K562 (cell line): ENCODE data around the gene FSTL4.

Experiments
- CTCF ChIP-seq, 3 experiments: IDR thresholded peaks in 2 of 3; conservative IDR thresholded peaks in 1 of 3; 2 replicates each; pipeline ENCODE4 v1.5.1; 2011 to 2012; ENCODE audit warnings: low read length in 3 of 3, mild to moderate bottlenecking in 3 of 3, control low read depth in 2 of 3, improper control_type of control experiment in 1 of 3, inconsistent platforms in 1 of 3, low read depth in 1 of 3, mixed read lengths in 1 of 3, moderate library complexity in 1 of 3; ENCODE audit not compliant: insufficient read depth in 2 of 3
- FOXJ3 ChIP-seq: sonication (generic); formaldehyde crosslinking; IDR thresholded peaks from 2 replicates; pipeline ENCODE4 v1.4.0; 2020; ENCODE audit warnings: mild to moderate bottlenecking, missing genetic modification reagents
- PRPF4 ChIP-seq: fragments of 200-400 bp; formaldehyde crosslinking; IDR thresholded peaks from one replicate; pipeline ENCODE4 v1.6.1; 2017; ENCODE audit warnings: low read length, low read depth, mild to moderate bottlenecking; ENCODE audit not compliant: insufficient read depth, poor library complexity, severe bottlenecking
- THAP12 ChIP-seq: fragments of 250-450 bp; sonication (Bioruptor Pico); IDR thresholded peaks from 2 replicates; pipeline ENCODE4 v1.9.0; 2021; ENCODE audit warnings: mild to moderate bottlenecking, inconsistent platforms
- ZNF121 ChIP-seq: sonication (generic); formaldehyde crosslinking; conservative IDR thresholded peaks from 2 replicates; pipeline ENCODE4 v1.8.0; 2022; ENCODE audit warnings: missing genetic modification reagents

- TF ChIP-seq FOXJ3 (CRISPR knock-in tag) (no peak), CTCF (IDR thresholded peaks at IDR 0.05 in 2 of 3, conservative IDR thresholded peaks at IDR 0.05 in 1 of 3; ENCODE audit: insufficient read depth in 2 of 3, low read depth in 1 of 3, low read length in 3 of 3) (no peak), ZNF121 (CRISPR knock-in tag) (no peak), PRPF4 (no peak), THAP12 (CRISPR knock-in tag) (no peak)
Measured at GRCh38 chr5:133445744-133446143, 166.6 kb downstream of the FSTL4 start.
